ENCODE measurements around the gene BPTF.

DNA sequence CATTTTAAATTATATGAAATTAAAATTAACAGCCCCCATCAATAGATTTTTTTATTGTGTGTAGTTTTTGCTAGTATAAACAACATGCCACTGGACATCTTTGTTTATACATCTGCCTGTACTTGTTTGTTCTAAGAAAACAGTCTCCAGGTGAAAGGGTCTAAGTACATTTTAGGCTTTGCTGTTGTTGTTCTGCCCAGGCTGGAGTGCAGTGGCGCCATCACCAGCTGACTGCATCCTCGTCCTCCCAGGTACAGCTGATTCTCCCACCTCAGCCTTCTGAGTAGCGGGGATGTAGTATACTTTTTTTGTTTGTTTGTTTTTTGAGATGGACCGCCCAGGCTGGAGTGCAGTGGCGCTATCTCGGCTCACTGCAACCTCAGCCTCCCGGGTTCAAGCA, 145.5 kb downstream of the BPTF start:
- TF ChIP-seq CTCF (IDR thresholded peaks at IDR 0.05 in 4 of 5, conservative IDR thresholded peaks at IDR 0.05 in 1 of 5) (no peak), POLR2A (IDR thresholded peaks at IDR 0.05) (no peak)
